ENCODE measurements around the gene TXNRD1.
"Not testable (repeated sequence)": the region's sequence is repeated elsewhere in the genome, so short reads cannot be mapped to it uniquely, and the experiment has no call there.

The TXNRD1 gene

DNA sequence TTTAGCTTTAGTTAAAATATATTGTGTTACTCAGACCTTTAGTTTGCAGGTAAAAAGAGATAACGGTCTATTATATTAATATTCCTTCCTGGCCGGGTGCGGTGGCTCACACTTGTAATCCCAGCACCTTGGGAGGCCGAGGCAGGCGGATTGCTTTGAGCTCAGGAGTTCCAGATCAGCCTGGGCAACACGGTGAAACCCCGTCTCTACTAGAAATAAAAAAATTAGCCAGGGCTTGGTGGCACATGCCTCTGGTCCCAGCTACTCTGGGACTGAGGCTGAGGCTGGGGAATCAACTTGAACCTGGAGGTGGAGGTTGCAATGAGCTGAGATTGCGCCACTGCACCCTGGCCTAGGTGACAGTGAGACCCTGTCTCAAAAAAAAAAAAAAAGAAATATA, 74.7 kb downstream of the TXNRD1 start:
- Mint-ChIP-seq H3K27ac (no peak overlapping the region), H3K36me3 (peaks cover 34% of the 10 kb centered on the region), H3K4me3 (peak overlapping the region; percentile 11), H3K27me3 (no peaks in the 10 kb centered on the region), H3K9me3 (no peaks in the 10 kb centered on the region), H3K4me1 (peaks cover 51% of the 10 kb centered on the region)
- CTCF ChIA-PET: interaction anchor here (0.6 to 2.2 kb wide), 2 partner anchors 13 to 76 kb away, joined by 3 to 10 read pairs; partner anchors contain the start of gene EID3
- DNase-seq: no peak

DNA sequence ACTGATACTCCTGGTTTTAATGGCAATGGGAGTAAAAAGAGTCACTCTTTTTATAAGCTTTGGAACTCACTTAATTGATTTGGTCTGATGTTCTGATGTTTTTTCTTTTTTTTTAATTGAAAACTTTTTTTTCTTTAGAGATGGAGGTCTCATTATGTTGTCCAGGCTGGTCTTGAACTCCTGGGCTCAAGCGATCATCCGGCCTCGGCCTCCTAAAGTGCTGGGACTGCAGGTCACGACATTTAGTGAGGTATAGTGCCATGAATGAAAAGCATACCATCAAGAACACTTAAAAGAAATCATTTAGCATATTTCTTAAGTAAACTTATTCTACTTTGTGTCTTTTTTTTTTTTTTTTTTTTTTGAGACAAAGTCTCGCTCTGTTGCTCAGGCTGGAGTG, 75.3 kb downstream of the TXNRD1 start:
- peaks cover 39% of the 10 kb centered on the region for H3K36me3 Mint-ChIP-seq
- no peak overlapping the region for H3K4me3 Mint-ChIP-seq
- no peak overlapping the region for H3K27ac Mint-ChIP-seq
- CTCF ChIA-PET: no interaction called here
- no peaks in the 10 kb centered on the region for H3K27me3 Mint-ChIP-seq
- H3K9me3 Mint-ChIP-seq: no peaks in the 10 kb centered on the region
- H3K4me1 Mint-ChIP-seq: peaks cover 51% of the 10 kb centered on the region
- no peak for DNase-seq

DNA sequence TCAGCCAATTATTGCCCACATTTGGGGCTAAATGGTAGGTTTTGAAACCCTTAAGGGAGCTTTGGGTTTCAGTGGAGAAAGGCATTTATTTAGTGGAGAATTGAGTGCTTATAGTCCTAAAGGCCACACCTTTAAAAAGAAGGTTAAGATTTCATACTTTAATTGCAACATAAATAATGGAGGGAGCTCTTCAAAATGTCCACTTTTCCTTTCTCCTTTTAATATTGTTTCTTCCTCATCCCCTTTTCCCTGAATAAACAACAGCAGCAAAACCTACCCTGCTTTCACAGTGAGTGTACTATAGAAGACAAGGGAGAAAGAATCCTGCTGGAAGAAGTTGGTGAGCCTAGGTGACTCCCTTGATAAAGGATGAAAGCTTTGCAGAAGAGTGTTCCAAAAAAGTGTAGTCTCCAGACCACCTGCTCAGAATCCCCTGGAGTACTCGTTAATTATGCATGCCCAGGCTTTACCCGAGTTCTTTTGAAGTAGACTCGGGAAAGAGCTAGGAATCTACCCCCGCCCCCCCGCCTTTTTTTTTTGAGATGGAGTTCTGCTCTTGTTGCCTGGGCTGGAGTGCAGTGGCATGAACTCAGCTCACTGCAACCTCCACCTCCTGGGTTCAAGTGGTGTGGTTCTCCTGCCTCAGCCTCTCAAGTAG, 76.4 kb downstream of the TXNRD1 start:
- Mint-ChIP-seq H3K27me3 (no peaks in the 10 kb centered on the region), H3K27ac (no peak overlapping the region), H3K36me3 (peaks cover 44% of the 10 kb centered on the region), H3K4me3 (no peak overlapping the region), H3K4me1 (peaks cover 47% of the 10 kb centered on the region), H3K9me3 (no peaks in the 10 kb centered on the region)
- no peak for DNase-seq
- CTCF ChIA-PET: interaction anchor here (0.8 kb wide), 1 partner anchor 12 kb away, joined by 3 read pairs; the partner anchor contains the start of gene EID3

DNA sequence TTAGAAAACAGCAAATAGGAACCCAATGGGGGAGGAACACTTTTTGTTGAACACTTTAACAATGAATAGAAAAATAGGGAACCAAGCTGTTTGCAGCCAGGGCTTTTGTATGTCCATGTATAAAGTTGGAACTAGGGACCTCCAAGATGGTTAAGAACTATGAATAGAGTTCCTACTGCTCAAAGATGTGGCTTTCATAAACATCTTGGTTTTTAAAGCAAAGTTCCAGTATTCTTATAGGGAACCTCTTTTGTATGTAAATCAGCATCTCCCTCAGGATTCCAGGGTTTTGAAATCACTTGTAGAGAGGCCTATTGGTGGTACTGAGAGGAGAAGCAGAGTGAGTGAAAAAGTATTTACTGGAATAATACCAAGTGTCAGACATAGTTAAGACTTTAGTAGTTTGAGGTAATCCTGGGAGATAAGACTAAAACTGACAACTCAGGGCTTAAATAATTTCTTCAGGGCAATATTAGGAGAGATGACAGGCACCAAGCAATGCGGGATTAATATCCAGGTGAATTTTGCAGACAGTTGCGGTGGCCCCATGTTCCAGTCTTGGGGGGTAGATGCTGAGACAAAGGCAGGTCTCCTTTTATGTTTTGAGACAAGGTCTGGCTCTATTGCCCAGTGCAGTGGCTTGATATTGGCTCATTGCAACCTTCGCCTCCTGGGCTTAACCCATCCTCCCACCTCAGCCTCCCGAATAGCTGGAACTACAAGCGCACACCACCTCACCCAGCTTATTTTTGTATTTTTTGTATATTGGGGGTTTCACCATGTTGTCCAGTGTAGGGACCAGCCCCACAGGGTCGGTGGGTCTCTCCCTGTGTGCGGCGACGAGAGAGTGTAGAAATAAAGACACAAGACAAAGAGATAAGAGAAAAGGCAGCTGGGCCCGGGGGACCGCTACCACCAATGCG, 77.6 kb downstream of the TXNRD1 start:
- Mint-ChIP-seq H3K4me1 (peaks cover 54% of the 10 kb centered on the region), H3K27ac (no peak overlapping the region), H3K27me3 (no peaks in the 10 kb centered on the region), H3K4me3 (no peak overlapping the region), H3K36me3 (peaks cover 49% of the 10 kb centered on the region), H3K9me3 (no peaks in the 10 kb centered on the region)
- CTCF ChIA-PET: no interaction called here
- DNase-seq: no peak

DNA sequence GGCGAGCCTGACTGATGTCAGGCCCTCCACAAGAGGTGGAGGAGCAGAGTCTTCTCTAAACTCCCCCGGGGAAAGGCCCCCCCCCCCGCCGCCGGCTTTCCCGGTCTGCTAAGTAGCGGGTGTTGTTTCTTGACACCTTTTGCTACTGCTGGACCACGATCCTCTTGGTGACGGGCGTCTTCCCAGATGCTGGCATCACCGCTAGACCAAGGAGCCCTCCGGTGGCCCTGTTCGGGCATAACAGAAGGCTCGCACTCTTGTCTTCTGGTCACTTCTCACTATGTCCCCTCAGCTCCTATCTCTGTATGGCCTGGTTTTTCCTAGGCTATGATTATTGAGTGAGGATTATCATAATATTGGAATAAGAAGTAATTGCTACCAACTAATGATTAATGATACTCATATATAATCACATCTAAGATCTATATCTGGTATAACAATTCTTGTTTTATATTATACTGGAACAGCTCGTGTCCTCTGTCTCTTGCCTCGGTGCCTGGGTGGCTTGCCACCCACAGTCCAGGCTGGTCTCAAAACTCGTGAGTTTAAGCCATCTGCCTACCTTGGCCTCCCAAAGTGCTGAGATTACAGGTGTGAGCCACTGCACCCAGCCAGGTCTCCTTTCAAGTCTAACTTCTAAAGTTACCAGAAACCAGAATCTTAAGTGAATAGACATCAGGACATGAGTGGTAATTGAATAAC, 78.7 kb downstream of the TXNRD1 start:
- H3K27me3 Mint-ChIP-seq, H3K4me3 Mint-ChIP-seq, H3K9me3 Mint-ChIP-seq, CTCF ChIA-PET: not testable (repeated sequence)
- Mint-ChIP-seq H3K36me3 (peaks cover 43% of the 10 kb centered on the region), H3K27ac (peak overlapping the region; percentile 60), H3K4me1 (peaks cover 44% of the 10 kb centered on the region)
- DNase-seq: peak; percentile 23

DNA sequence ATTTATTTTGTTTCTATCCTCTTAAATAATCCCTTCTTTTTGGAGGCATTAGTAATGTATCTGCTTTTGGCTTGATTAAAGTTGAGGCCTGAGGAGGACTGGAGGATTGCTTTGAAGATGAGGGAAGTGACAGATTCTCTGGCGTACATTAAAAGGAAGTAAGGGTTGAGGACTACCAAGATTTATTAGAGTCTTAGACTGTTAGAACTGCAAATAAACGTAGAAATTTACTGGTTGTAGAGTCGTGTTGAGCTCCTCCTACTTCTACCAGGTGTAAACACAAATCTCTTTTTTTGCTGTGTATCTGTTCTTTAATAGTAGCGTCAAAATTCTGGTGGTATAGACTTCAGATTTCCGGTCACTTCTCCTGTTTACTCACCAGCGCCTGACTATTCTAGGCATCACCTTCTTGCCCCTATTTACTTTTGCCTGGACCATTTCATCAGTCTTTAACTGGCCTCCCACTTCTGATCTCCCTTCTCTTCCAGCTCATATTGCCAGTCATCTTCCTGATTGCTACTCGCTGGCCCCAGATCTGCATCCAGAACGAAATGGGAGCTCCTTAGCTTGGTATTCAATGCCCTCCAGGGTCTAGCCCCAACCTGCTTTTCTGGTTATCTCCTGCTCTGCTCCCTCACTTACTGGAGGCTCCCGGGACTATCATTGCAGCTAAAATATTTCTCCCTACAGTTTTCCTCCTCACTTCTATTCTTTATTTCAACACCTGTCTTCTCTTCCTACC, 79.5 kb downstream of the TXNRD1 start:
- CTCF ChIA-PET: interaction anchor here (0.8 kb wide), 1 partner anchor 8 kb away, joined by 3 read pairs; no protein-coding TSS in a partner anchor
- Mint-ChIP-seq H3K27ac (no peak overlapping the region), H3K9me3 (no peaks in the 10 kb centered on the region), H3K27me3 (no peaks in the 10 kb centered on the region), H3K4me3 (no peak overlapping the region), H3K4me1 (peaks cover 45% of the 10 kb centered on the region), H3K36me3 (peaks cover 46% of the 10 kb centered on the region)
- no peak for DNase-seq

DNA sequence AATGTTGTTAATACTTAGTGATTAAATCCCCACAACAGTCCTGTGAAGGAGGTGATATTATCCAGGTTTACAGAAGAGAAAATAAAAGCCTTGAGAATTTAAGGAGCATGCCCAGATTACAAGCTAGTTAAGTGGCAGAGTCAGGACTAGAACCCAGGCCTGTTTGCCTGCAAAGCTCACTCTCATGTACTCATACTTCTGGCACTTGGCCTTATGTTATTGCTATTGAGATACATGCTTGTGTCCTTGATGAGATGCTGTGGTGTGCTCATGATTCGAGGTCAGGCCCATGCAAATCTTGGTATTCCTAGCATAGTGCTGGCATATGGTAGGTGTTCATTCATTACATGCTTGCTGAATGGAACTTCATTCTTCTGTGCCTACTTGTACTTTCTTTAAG, 80.4 kb downstream of the TXNRD1 start:
- H3K27ac Mint-ChIP-seq: no peak overlapping the region
- CTCF ChIA-PET: interaction anchor here (0.8 to 1.2 kb wide), 2 partner anchors 9 to 80 kb away, joined by 3 read pairs; partner anchors contain the start of gene TXNRD1
- no peaks in the 10 kb centered on the region for H3K27me3 Mint-ChIP-seq
- H3K9me3 Mint-ChIP-seq: no peaks in the 10 kb centered on the region
- H3K4me1 Mint-ChIP-seq: peaks cover 50% of the 10 kb centered on the region
- DNase-seq: no peak
- H3K36me3 Mint-ChIP-seq: peaks cover 51% of the 10 kb centered on the region
- no peak overlapping the region for H3K4me3 Mint-ChIP-seq

DNA sequence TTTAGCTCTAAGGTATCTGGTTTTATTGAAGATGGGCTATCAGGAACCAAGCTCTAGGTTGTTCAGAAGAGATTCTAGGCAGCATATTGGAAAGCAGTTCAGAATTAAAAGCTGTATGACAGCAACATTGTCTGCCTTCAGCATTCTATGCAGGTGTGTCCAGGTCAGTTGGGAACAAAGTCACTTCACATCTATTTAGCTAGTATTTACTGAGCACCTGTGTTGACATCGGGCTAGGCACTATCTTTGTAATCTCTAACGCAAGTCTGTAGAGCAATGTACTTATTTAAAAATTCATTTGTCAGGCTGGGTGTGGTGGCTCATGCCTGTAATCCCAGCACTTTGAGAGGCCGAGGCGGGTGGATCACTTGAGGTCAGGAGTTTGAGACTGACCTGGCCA, 81.1 kb downstream of the TXNRD1 start:
- DNase-seq: no peak
- Mint-ChIP-seq H3K4me3 (no peak overlapping the region), H3K36me3 (peaks cover 52% of the 10 kb centered on the region), H3K4me1 (peaks cover 50% of the 10 kb centered on the region), H3K27me3 (no peaks in the 10 kb centered on the region), H3K27ac (no peak overlapping the region), H3K9me3 (no peaks in the 10 kb centered on the region)
- CTCF ChIA-PET: interaction anchor here (1.2 kb wide), 1 partner anchor 81 kb away, joined by 3 read pairs; the partner anchor contains the start of gene TXNRD1

DNA sequence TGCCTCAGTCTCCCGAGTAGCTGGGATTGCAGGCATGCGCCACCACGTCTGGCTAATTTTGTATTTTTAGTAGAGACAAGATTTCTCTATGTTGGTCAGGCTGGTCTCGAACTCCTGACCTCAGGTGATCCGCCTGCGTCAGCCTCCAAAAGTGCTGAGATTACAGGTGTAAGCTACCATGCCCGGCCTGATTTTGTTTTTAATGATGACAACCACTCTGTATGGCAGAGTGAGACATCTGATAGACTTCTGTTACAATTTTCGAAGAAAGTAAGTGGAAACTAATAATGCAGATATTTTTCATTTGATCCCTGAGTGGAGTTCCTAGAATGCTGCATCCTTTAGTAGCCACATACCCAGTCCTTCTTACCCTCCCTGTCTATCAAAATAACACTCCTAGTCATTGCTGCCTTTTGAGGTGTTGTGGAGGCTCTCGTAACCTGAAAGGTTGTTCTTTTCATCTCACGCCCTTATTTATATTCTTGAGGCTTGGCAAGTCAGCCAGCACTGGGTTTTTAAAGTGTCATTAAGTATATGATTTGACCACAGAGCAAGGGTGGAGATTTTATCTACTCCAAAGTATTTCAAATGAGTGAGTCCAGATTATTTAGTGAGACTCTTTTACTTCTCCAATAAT, 82.0 kb downstream of the TXNRD1 start:
- no peak overlapping the region for H3K27ac Mint-ChIP-seq
- H3K4me3 Mint-ChIP-seq: no peak overlapping the region
- peaks cover 51% of the 10 kb centered on the region for H3K36me3 Mint-ChIP-seq
- CTCF ChIA-PET: interaction anchor here (1.5 kb wide), 1 partner anchor 11 kb away, joined by 6 read pairs; no protein-coding TSS in a partner anchor
- H3K27me3 Mint-ChIP-seq: no peaks in the 10 kb centered on the region
- H3K4me1 Mint-ChIP-seq: peaks cover 49% of the 10 kb centered on the region
- DNase-seq: no peak
- no peaks in the 10 kb centered on the region for H3K9me3 Mint-ChIP-seq

DNA sequence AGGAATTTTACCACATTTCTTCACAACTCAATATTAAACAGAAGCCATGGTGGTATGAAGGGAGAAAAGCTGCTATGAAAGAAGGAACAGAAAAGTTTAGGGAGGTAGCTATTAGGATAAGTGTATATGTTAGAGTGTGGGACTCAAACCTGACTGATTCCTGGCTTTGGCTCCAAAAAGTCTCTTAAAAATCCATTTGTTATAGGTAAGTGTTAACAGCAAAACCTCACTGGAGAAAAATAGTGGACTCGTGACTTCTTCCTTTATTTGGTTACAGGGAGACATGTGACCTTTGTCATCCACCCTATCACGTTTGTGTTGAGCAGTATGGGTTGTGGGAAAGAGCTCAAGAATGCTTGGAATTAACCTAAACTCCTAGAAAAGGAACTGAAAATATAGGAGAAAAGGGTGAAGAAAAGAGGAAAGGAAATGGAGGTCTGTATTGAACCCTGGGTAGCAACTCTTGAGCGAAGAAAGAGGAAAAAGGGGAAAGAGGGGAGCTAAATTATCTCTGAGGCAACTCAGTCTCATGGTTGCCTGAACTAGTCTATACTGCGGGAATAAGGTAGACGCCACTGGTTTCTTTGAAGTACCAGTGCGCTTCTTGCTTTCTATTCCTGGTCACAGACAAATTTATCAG, 84.4 kb downstream of the TXNRD1 start:
- no peak overlapping the region for H3K4me3 Mint-ChIP-seq
- H3K4me1 Mint-ChIP-seq: peaks cover 62% of the 10 kb centered on the region
- no peak overlapping the region for H3K27ac Mint-ChIP-seq
- H3K9me3 Mint-ChIP-seq: no peaks in the 10 kb centered on the region
- CTCF ChIA-PET: interaction anchor here (0.9 kb wide), 1 partner anchor 11 kb away, joined by 3 read pairs; no protein-coding TSS in a partner anchor
- no peak for DNase-seq
- peaks cover 45% of the 10 kb centered on the region for H3K36me3 Mint-ChIP-seq
- H3K27me3 Mint-ChIP-seq: no peaks in the 10 kb centered on the region

DNA sequence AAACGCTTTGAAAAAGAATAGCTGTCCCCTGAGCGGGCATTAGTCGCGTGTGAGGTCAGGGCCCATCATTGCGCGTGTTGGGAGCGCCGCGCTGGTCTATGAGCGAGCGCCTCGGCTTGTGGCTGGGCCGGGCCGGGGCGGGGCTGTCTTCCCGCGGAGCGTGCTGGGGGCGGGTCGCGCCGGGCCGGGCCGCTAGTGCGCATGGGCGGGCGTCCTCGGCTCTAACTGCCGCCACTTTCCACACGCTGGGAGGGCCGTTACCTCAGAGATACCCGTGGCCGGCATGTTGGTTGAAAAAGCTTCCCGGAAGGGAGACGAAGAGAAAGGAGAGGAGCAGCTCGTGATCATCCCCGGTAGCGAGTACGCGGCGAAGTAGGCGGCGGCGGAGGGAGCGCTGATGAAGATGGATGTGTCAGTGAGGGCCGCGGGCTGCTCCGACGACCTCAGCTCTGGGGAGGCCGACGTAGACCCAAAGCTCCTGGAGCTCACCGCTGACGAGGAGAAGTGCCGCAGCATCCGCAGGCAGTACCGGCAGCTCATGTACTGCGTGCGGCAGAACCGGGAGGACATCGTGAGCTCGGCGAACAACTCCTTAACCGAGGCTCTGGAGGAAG, 88.1 kb downstream of the TXNRD1 start, which contains the start of gene EID3:
Gene EID3, plus strand, starts transcription at position 202 of the 614 bp plus-strand sequence. Its CDS starts 196 bp downstream, at position 398.
- peaks cover 62% of the 10 kb centered on the region for H3K4me1 Mint-ChIP-seq
- H3K9me3 Mint-ChIP-seq: no peaks in the 10 kb centered on the region
- DNase-seq: peak; percentile 93
- CTCF ChIA-PET: interaction anchor here (0.7 to 2.1 kb wide), 3 partner anchors 11 to 15 kb away, joined by 3 to 10 read pairs (median 3); no protein-coding TSS in a partner anchor
- no peaks in the 10 kb centered on the region for H3K27me3 Mint-ChIP-seq
- H3K4me3 Mint-ChIP-seq: peak within 1 kb of the TSS; percentile 84
- peak within 1 kb of the TSS; percentile 96 for H3K27ac Mint-ChIP-seq
- peaks cover 35% of the 10 kb centered on the region for H3K36me3 Mint-ChIP-seq

DNA sequence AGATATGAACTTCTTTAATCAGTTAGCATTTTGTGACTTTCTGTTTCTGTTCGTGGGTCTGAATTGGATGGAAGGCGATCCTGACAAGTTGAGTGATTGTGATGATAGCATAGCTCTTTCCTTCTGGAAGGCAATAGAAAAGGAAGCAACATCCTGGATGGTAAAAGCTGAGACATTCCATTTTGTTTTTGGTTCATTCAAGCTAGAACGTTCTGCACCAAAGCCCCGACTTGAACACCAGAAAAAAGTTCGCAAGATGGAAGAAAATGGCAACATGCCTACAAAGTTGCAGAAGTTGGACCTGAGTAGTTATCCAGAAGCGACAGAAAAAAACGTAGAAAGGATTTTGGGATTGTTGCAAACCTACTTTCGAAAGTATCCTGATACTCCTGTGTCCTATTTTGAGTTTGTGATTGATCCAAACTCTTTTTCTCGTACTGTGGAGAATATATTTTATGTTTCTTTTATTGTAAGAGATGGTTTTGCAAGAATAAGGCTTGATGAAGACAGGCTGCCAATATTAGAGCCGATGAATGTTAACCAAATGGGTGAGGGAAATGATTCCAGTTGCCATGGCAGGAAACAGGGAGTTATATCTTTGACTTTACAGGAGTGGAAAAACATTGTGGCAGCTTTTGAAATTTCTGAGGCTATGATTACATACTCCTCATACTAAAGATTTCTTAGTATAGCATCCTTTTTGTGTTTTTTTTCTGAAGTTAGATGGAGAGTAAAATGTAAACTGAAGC, 88.9 kb downstream of the TXNRD1 start:
- H3K36me3 Mint-ChIP-seq: peaks cover 35% of the 10 kb centered on the region
- no peak for DNase-seq
- H3K4me3 Mint-ChIP-seq: peak overlapping the region; percentile 84
- peaks cover 65% of the 10 kb centered on the region for H3K4me1 Mint-ChIP-seq
- H3K27ac Mint-ChIP-seq: peak overlapping the region; percentile 96
- H3K27me3 Mint-ChIP-seq: no peaks in the 10 kb centered on the region
- CTCF ChIA-PET: interaction anchor here (0.6 to 2.1 kb wide), 2 partner anchors 15 to 27 kb away, joined by 4 to 10 read pairs; no protein-coding TSS in a partner anchor
- H3K9me3 Mint-ChIP-seq: no peaks in the 10 kb centered on the region
